Upper lobe of right lung (tissue), 1 donor: ENCODE results near the gene MRTO4. TPM values are rescaled to one million over a fixed set of nuclear protein-coding genes. Genes with fewer than 3 reads are reported as not detected.

ENCODE experiments used
- ATAC-seq: fragments of 200-7000 bp; cut with Tn5 transposase; one replicate; pipeline ENCODE4 v1.9.1; 2020; ENCODE audit warnings: mild to moderate bottlenecking, moderate library complexity
- DNase-seq: peaks from one replicate; pipeline ENCODE4 v3.0.0-alpha.2; 2020
- H3K27ac ChIP-seq: fragments of 200-600 bp; one replicate; pipeline ENCODE4 v1.8.0; 2022
- H3K27me3 ChIP-seq: fragments of 200-600 bp; one replicate; pipeline ENCODE4 v1.8.0; 2022; ENCODE audit warnings: mild to moderate bottlenecking
- H3K36me3 ChIP-seq: fragments of 200-600 bp; one replicate; pipeline ENCODE4 v1.8.0; 2022
- H3K4me1 ChIP-seq: fragments of 200-600 bp; one replicate; pipeline ENCODE4 v1.8.0; 2022
- H3K4me3 ChIP-seq: fragments of 200-600 bp; one replicate; pipeline ENCODE4 v1.8.0; 2022; ENCODE audit warnings: mild to moderate bottlenecking
- H3K9me3 ChIP-seq: fragments of 200-600 bp; one replicate; pipeline ENCODE4 v1.8.0; 2022
- intact Hi-C: fragments of 100-400 bp; cut with DNase I; formaldehyde crosslinking; loops from one replicate; pipeline ENCODE4 v1.11.0; 2022
- total RNA-seq: library from RNA; stranded (reverse); fragmentation: NEBNext Ultra II Directional; extraction: Animal tissue kit (Norgen Biotek cat#: 25700); gene quantifications from one replicate; pipeline ENCODE4 v1.2.1, GENCODE V29; 2021
- TF ChIP-seq, protein P1 (sequence below): fragments of 200-600 bp; IDR thresholded peaks from one replicate; pipeline ENCODE4 v1.8.0; 2022; ENCODE audit warnings: antibody characterized with exemption
- donor health status: DM: no; HTN: yes; CAD: no; lungs with severe emphysema.

The MRTO4 gene
- total RNA-seq, 1 donor from 2014 or later, result 27.3 TPM

DNA sequence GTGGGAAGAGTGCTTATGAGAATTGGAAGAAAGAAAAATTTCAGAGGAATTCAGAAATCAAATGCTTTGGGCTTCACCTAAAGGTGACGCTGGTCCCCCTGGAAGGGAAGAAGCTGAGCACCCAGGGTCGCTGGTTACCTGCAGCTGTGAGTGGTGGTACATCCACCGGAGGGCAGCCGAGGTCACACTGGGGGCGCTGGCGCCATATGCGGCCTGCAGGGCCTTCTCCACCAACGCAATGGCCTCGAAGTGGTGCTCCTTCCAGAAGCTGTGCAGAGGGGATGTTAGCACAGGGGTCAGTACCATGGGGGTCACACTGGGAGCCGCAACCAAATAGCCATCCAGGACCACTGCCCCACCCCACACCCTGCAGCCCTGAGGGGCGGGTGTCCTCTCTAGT is 54.3 kb downstream of the MRTO4 start:
- TF ChIP-seq, protein P1, sequence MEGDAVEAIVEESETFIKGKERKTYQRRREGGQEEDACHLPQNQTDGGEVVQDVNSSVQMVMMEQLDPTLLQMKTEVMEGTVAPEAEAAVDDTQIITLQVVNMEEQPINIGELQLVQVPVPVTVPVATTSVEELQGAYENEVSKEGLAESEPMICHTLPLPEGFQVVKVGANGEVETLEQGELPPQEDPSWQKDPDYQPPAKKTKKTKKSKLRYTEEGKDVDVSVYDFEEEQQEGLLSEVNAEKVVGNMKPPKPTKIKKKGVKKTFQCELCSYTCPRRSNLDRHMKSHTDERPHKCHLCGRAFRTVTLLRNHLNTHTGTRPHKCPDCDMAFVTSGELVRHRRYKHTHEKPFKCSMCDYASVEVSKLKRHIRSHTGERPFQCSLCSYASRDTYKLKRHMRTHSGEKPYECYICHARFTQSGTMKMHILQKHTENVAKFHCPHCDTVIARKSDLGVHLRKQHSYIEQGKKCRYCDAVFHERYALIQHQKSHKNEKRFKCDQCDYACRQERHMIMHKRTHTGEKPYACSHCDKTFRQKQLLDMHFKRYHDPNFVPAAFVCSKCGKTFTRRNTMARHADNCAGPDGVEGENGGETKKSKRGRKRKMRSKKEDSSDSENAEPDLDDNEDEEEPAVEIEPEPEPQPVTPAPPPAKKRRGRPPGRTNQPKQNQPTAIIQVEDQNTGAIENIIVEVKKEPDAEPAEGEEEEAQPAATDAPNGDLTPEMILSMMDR, result no peak
- no peaks in the 10 kb centered on the region for H3K9me3 ChIP-seq
- H3K4me3 ChIP-seq, result no peak overlapping the region
- ATAC-seq (no peak), DNase-seq (no peak)
- no peaks in the 10 kb centered on the region for H3K27me3 ChIP-seq
- peaks cover 60% of the 10 kb centered on the region for H3K36me3 ChIP-seq
- intact Hi-C loops, result no loop called here
- peaks cover 4% of the 10 kb centered on the region for H3K4me1 ChIP-seq
- no peak overlapping the region for H3K27ac ChIP-seq

DNA sequence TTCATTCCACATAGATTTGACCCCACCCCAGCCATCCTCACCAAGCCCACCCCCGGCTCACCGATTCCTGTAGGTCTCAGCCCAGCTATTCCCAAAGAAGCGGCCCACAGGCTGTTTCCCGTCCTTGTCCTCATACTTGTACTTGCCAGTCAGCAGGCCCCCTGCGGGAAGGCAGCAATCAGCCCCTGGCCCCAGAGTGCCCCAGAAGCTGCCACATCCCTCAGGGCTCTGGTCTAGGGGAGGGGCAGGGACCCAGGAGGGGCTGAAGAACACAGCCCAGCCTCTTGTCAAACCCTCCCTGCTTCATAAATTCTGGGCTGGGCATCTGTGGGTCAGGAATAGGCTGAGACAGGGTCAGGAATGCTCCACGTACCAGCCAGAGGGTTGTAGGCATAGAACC is 55.3 kb downstream of the MRTO4 start:
- no peak for ATAC-seq
- intact Hi-C loops, result no loop called here
- peaks cover 60% of the 10 kb centered on the region for H3K36me3 ChIP-seq

DNA sequence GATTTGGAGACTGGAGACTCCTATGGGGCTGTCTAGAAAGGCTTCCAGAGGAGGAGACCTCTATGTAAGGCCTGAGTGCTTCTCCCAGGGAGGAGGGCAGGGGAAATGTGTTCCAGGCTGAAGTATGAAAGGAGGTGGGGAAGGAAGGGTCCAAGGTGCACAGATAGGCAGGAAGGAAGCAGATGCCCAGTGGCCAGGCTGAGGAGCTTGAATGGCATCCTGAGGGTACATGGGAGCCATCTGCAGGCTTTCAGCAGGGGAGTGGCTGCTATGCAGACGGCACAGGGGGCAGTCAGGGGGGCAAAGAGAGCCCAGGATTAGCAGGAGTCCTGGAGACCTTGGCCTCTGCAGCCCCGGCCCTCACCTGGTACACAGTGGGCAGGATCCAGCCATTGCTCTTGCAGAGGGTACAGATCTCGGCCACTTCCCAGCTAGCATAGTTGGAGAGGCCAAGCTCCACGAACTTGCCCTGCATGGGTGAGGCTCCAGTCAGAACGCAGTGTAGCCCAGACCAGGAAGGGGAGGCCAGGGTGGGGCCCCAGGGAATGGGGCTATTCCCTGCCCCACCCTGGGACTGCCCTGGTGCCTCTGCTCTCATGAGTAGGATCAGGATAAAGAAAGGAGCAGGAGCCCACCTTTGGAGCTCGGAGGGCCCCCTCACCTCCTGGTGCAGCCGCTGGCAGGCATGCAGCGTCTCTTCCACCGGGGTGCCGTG is 56.3 kb downstream of the MRTO4 start:
- Histone ChIP-seq H3K4me3 (no peak overlapping the region), H3K9me3 (no peaks in the 10 kb centered on the region), H3K27me3 (no peaks in the 10 kb centered on the region), H3K36me3 (peaks cover 56% of the 10 kb centered on the region), H3K4me1 (peaks cover 10% of the 10 kb centered on the region), H3K27ac (no peak overlapping the region)
- TF ChIP-seq, protein P1, result no peak
- intact Hi-C loops, result no loop called here
- no peak for DNase-seq
- ATAC-seq, result no peak

More for the DNA sequence above, 55.3 kb downstream of the MRTO4 start:
- Histone ChIP-seq H3K27ac (no peak overlapping the region), H3K4me3 (no peak overlapping the region), H3K4me1 (peaks cover 8% of the 10 kb centered on the region), H3K9me3 (no peaks in the 10 kb centered on the region), H3K27me3 (no peaks in the 10 kb centered on the region)
- DNase-seq, result no peak
- TF ChIP-seq, protein P1, result no peak

DNA sequence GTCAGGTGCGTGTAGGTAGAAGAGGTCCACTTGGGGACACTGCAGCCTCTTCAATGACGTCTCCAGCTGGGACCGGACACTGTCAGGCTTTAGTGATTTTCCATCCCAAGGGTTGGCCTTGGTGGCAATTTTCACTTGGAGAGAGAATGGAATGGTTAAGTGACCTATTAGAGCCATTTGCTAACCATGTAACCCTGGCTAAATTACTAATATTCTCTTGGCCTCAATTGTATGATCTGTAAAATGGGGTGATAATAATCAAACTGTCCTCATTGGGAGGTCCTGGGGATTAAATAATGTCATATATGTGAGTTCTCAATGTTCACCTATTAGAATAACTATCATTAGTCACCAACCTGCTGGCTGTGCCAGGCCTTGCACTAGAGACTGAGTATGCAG is 56.9 kb downstream of the MRTO4 start:
- ATAC-seq (no peak), DNase-seq (no peak)
- intact Hi-C loops, result no loop called here
- TF ChIP-seq, protein P1, result no peak
- H3K4me3 ChIP-seq, result no peak overlapping the region
- peaks cover 15% of the 10 kb centered on the region for H3K4me1 ChIP-seq
- no peak overlapping the region for H3K27ac ChIP-seq
- no peaks in the 10 kb centered on the region for H3K27me3 ChIP-seq
- H3K36me3 ChIP-seq, result peaks cover 50% of the 10 kb centered on the region
- no peaks in the 10 kb centered on the region for H3K9me3 ChIP-seq

DNA sequence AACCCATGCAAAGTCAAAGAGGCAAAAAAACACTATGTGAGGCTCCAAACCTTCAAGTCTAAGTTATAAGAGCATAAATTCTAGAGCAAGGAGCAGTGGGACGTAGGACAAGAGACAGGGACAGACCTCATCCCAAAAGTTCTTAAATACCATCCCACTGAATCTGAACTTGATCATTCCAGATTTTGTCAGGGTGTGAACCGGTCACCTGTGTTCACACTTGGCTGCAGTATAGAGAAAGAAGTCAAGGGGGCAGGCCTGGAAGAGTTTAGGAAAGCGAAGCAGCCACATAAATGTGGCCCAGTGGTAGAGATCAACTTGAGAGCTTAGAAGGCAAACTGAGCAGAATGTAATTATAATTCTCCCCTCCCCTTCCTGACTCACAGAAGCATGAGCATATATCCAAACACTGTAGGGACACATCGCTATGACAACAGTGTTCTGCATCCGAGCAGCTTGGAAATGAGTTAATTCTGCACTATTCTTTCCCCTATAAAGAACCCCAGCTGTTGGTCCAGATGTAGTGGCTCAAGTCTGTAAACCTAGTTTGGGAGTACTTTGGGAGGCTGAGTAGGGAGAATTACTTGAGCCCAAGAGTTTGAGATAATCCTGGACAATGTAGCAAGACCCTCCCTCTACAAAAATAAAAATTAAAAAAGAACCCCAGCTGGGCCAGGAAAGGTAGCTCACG is 57.7 kb downstream of the MRTO4 start:
- intact Hi-C loops, result no loop called here
- no peak overlapping the region for H3K27ac ChIP-seq
- peaks cover 43% of the 10 kb centered on the region for H3K36me3 ChIP-seq
- TF ChIP-seq, protein P1, result no peak
- H3K4me3 ChIP-seq, result no peak overlapping the region
- no peaks in the 10 kb centered on the region for H3K9me3 ChIP-seq
- H3K4me1 ChIP-seq, result peaks cover 15% of the 10 kb centered on the region
- ATAC-seq, result no peak
- DNase-seq, result no peak
- H3K27me3 ChIP-seq, result no peaks in the 10 kb centered on the region

Other genes starting within 250 kb of the MRTO4 start
- 110 TPM for gene UBR4, start 41.5 kb upstream of the MRTO4 start, total RNA-seq
- gene EMC1, start 281 bp upstream of the MRTO4 start, total RNA-seq, result 38.7 TPM
- 0.43 TPM for gene AKR7A3, start 37.0 kb downstream of the MRTO4 start, total RNA-seq
- gene AKR7A2, start 60.3 kb downstream of the MRTO4 start, total RNA-seq, result 39.1 TPM
- gene SLC66A1, start 60.5 kb downstream of the MRTO4 start, total RNA-seq, result 20.9 TPM
- gene CAPZB, start 233.7 kb downstream of the MRTO4 start, total RNA-seq, result 237 TPM